Activated CD4-positive, alpha-beta memory T cell treated with anti-CD3 and anti-CD28 coated beads, Interleukin-2, amount 10 ng/mL, durations not matched to agents 7 days and 5 days (primary cell): Measurements from ENCODE around the gene TAGLN2. TPM values are rescaled to one million over a fixed set of nuclear protein-coding genes. Genes with fewer than 3 reads are reported as not detected.
A peak's percentile ranks its signal among the peaks of the same experiment; 100 is the strongest.

Experiments
- CTCF ChIA-PET: fragments of 350-600 bp; sonication (Branson Sonifier 250); formaldehyde crosslinking; loops from one replicate; lab custom pipeline; 2021; ENCODE audit warnings: antibody characterized with exemption, inconsistent platforms; lab: Charles Lee
- POLR2A ChIA-PET: fragments of 350-600 bp; sonication (Branson Sonifier 250); formaldehyde crosslinking; loops from one replicate; lab custom pipeline; 2021; ENCODE audit warnings: antibody characterized with exemption; lab: Charles Lee
- DNase-seq: peaks from one replicate; pipeline ENCODE4 v3.0.0-alpha.2; 2020
- H3K27ac Mint-ChIP-seq: one replicate; pipeline ENCODE4 v1.8.0; 2021; ENCODE audit warnings: mild to moderate bottlenecking, mixed read lengths
- H3K27me3 Mint-ChIP-seq: one replicate; pipeline ENCODE4 v1.8.0; 2021; ENCODE audit warnings: mixed read lengths
- H3K36me3 Mint-ChIP-seq: one replicate; pipeline ENCODE4 v1.8.0; 2021; ENCODE audit warnings: low read depth, mixed read lengths
- H3K4me1 Mint-ChIP-seq: one replicate; pipeline ENCODE4 v1.8.0; 2021; ENCODE audit warnings: mixed read lengths
- H3K4me3 Mint-ChIP-seq: one replicate; pipeline ENCODE4 v1.8.0; 2021; ENCODE audit warnings: mild to moderate bottlenecking, mixed read lengths
- H3K9me3 Mint-ChIP-seq: one replicate; pipeline ENCODE4 v1.8.0; 2021; ENCODE audit warnings: mixed read lengths
- total RNA-seq, 2 experiments: library from RNA; stranded (reverse); gene quantifications; one replicate each; pipeline ENCODE4 v1.2.3, GENCODE V29; 2021

Gene TAGLN2
- total RNA-seq, 2 experiments from 2014 or later = 548 to 554 TPM

- peaks cover 14% of the 10 kb centered on the region for H3K27me3 Mint-ChIP-seq
- CTCF ChIA-PET = interaction anchor here (0.8 to 1.8 kb wide), 3 partner anchors 98 to 116 kb away, joined by 3 to 16 read pairs (median 4); partner anchors contain the start of gene DUSP23
- no peak overlapping the region for H3K27ac Mint-ChIP-seq
- no peaks in the 10 kb centered on the region for H3K9me3 Mint-ChIP-seq
- DNase-seq = no peak
- H3K4me3 Mint-ChIP-seq = no peak overlapping the region
- POLR2A ChIA-PET = interaction anchor here (1.0 kb wide), 1 partner anchor 15 kb away, joined by 3 read pairs; no protein-coding TSS in a partner anchor
- H3K4me1 Mint-ChIP-seq = peaks cover 4% of the 10 kb centered on the region
- H3K36me3 Mint-ChIP-seq = no peaks in the 10 kb centered on the region
These were observed 28.8 kb downstream of the TAGLN2 start for GRCh38 chr1:159896546-159896930.

GRCh38 chr1:159895836-159896545, 29.3 kb downstream of the TAGLN2 start:
- Mint-ChIP-seq H3K27ac (no peak overlapping the region), H3K4me1 (peaks cover 7% of the 10 kb centered on the region), H3K27me3 (peaks cover 14% of the 10 kb centered on the region), H3K36me3 (no peaks in the 10 kb centered on the region), H3K9me3 (no peaks in the 10 kb centered on the region), H3K4me3 (no peak overlapping the region)
- no peak for DNase-seq
- CTCF ChIA-PET = interaction anchor here (0.8 to 1.8 kb wide), 6 partner anchors 96 to 115 kb away, joined by 3 to 16 read pairs (median 4); partner anchors contain the start of gene DUSP23
- POLR2A ChIA-PET = interaction anchor here (1.0 to 8.6 kb wide), 2 partner anchors 16 to 27 kb away, joined by 3 to 64 read pairs; partner anchors contain the start of gene TAGLN2

- no peak for DNase-seq
- Mint-ChIP-seq H3K27ac (no peak overlapping the region), H3K4me1 (peaks cover 9% of the 10 kb centered on the region), H3K4me3 (no peak overlapping the region), H3K36me3 (no peaks in the 10 kb centered on the region), H3K27me3 (peaks cover 14% of the 10 kb centered on the region), H3K9me3 (no peaks in the 10 kb centered on the region)
- CTCF ChIA-PET = interaction anchor here (0.7 to 1.8 kb wide), 7 partner anchors 20 to 115 kb away, joined by 3 to 16 read pairs (median 3); partner anchors contain the start of gene DUSP23
- POLR2A ChIA-PET = interaction anchor here (8.6 kb wide), 1 partner anchor 28 kb away, joined by 64 read pairs; the partner anchor contains the start of gene TAGLN2
These were observed 30.0 kb downstream of the TAGLN2 start for GRCh38 chr1:159895286-159895685.

- CTCF ChIA-PET = interaction anchor here (0.9 to 6.6 kb wide), 18 partner anchors 9 to 115 kb away, joined by 3 to 221 read pairs (median 4); partner anchors contain the start of genes DUSP23, FCRL6 and TAGLN2
- Mint-ChIP-seq H3K27ac (no peak overlapping the region), H3K9me3 (no peaks in the 10 kb centered on the region), H3K36me3 (no peaks in the 10 kb centered on the region), H3K4me1 (peaks cover 19% of the 10 kb centered on the region), H3K4me3 (no peak overlapping the region), H3K27me3 (peaks cover 14% of the 10 kb centered on the region)
- POLR2A ChIA-PET = interaction anchor here (1.2 to 8.6 kb wide), 5 partner anchors 10 to 112 kb away, joined by 3 to 64 read pairs (median 6); partner anchors contain the start of genes DUSP23 and TAGLN2
- DNase-seq = peak; percentile 34
These were observed 32.4 kb downstream of the TAGLN2 start for GRCh38 chr1:159892944-159893343.

- H3K36me3 Mint-ChIP-seq = no peaks in the 10 kb centered on the region
- H3K4me3 Mint-ChIP-seq = no peak overlapping the region
- H3K27me3 Mint-ChIP-seq = peaks cover 12% of the 10 kb centered on the region
- no peaks in the 10 kb centered on the region for H3K9me3 Mint-ChIP-seq
- H3K4me1 Mint-ChIP-seq = peaks cover 19% of the 10 kb centered on the region
- H3K27ac Mint-ChIP-seq = no peak overlapping the region
- ChIA-PET CTCF (interaction anchor here (0.7 to 6.6 kb wide), 25 partner anchors 10 to 678 kb away, joined by 3 to 221 read pairs (median 6); partner anchors contain the start of genes DUSP23, FCRL6 and TAGLN2), POLR2A (interaction anchor here (1.2 to 8.6 kb wide), 5 partner anchors 11 to 95 kb away, joined by 3 to 64 read pairs (median 10); partner anchors contain the start of gene TAGLN2)
- peak; percentile 82 for DNase-seq
These were observed 33.8 kb downstream of the TAGLN2 start for GRCh38 chr1:159891275-159892157.

- Mint-ChIP-seq H3K27ac (no peak overlapping the region), H3K27me3 (peaks cover 7% of the 10 kb centered on the region), H3K4me3 (no peak overlapping the region), H3K36me3 (no peaks in the 10 kb centered on the region), H3K4me1 (peaks cover 19% of the 10 kb centered on the region), H3K9me3 (no peaks in the 10 kb centered on the region)
- CTCF ChIA-PET = interaction anchor here (0.9 to 6.6 kb wide), 15 partner anchors 10 to 676 kb away, joined by 3 to 221 read pairs (median 7); partner anchors contain the start of genes DUSP23 and FCRL6
- POLR2A ChIA-PET = interaction anchor here (1.2 to 8.6 kb wide), 4 partner anchors 10 to 94 kb away, joined by 3 to 64 read pairs (median 7); partner anchors contain the start of gene TAGLN2
- DNase-seq = no peak
These were observed 34.9 kb downstream of the TAGLN2 start for GRCh38 chr1:159890390-159890789.

- peaks cover 19% of the 10 kb centered on the region for H3K4me1 Mint-ChIP-seq
- ChIA-PET CTCF (interaction anchor here (0.9 to 6.6 kb wide), 12 partner anchors 10 to 676 kb away, joined by 3 to 221 read pairs (median 8); partner anchors contain the start of genes DUSP23 and FCRL6), POLR2A (interaction anchor here (1.3 to 8.6 kb wide), 4 partner anchors 9 to 90 kb away, joined by 3 to 64 read pairs (median 8); partner anchors contain the start of gene TAGLN2)
These were observed 35.5 kb downstream of the TAGLN2 start for GRCh38 chr1:159889821-159890252.

GRCh38 chr1:159889202-159889601, 36.1 kb downstream of the TAGLN2 start:
- ChIA-PET POLR2A (interaction anchor here (1.6 to 8.6 kb wide), 3 partner anchors 17 to 90 kb away, joined by 5 to 64 read pairs (median 11); partner anchors contain the start of gene TAGLN2), CTCF (interaction anchor here (0.7 to 6.6 kb wide), 9 partner anchors 9 to 727 kb away, joined by 3 to 221 read pairs (median 11); partner anchors contain the start of genes DUSP23 and FCRL6)
- Mint-ChIP-seq H3K4me1 (peaks cover 19% of the 10 kb centered on the region), H3K27ac (peak overlapping the region; percentile 2), H3K9me3 (no peaks in the 10 kb centered on the region), H3K27me3 (peaks cover 5% of the 10 kb centered on the region), H3K36me3 (no peaks in the 10 kb centered on the region), H3K4me3 (no peak overlapping the region)
- DNase-seq = no peak

More at GRCh38 chr1:159889821-159890252, 35.5 kb downstream of the TAGLN2 start:
- Mint-ChIP-seq H3K9me3 (no peaks in the 10 kb centered on the region), H3K36me3 (no peaks in the 10 kb centered on the region), H3K27ac (no peak overlapping the region), H3K27me3 (peaks cover 5% of the 10 kb centered on the region), H3K4me3 (no peak overlapping the region)
- DNase-seq = no peak

GRCh38 chr1:159884296-159884695, 41.0 kb downstream of the TAGLN2 start:
- ChIA-PET CTCF (interaction anchor here (1.7 kb wide), 1 partner anchor 10 kb away, joined by 5 read pairs; no protein-coding TSS in a partner anchor), POLR2A (no interaction called here)
- no peak overlapping the region for H3K4me3 Mint-ChIP-seq
- no peak for DNase-seq
- no peaks in the 10 kb centered on the region for H3K9me3 Mint-ChIP-seq
- no peaks in the 10 kb centered on the region for H3K36me3 Mint-ChIP-seq
- no peak overlapping the region for H3K27ac Mint-ChIP-seq
- H3K27me3 Mint-ChIP-seq = no peaks in the 10 kb centered on the region
- H3K4me1 Mint-ChIP-seq = peaks cover 2% of the 10 kb centered on the region

GRCh38 chr1:159883134-159883533, 42.2 kb downstream of the TAGLN2 start:
- no peak for DNase-seq
- Mint-ChIP-seq H3K4me1 (no peaks in the 10 kb centered on the region), H3K27me3 (no peaks in the 10 kb centered on the region), H3K36me3 (no peaks in the 10 kb centered on the region), H3K27ac (no peak overlapping the region), H3K9me3 (no peaks in the 10 kb centered on the region), H3K4me3 (no peak overlapping the region)
- POLR2A ChIA-PET = no interaction called here
- CTCF ChIA-PET = no interaction called here

- DNase-seq = no peak
- Mint-ChIP-seq H3K4me1 (no peaks in the 10 kb centered on the region), H3K27me3 (no peaks in the 10 kb centered on the region), H3K9me3 (no peaks in the 10 kb centered on the region), H3K36me3 (no peaks in the 10 kb centered on the region), H3K4me3 (no peak overlapping the region), H3K27ac (no peak overlapping the region)
- ChIA-PET POLR2A (no interaction called here), CTCF (no interaction called here)
These were observed 42.8 kb downstream of the TAGLN2 start for GRCh38 chr1:159882527-159882862.
